HG03469 (cell line): ENCODE measurements around the gene PTCD2.

Source experiments
- ATAC-seq: cut with Tn5 transposase; IDR thresholded peaks from one replicate; pipeline ENCODE4 v1.9.1; 2021; ENCODE audit warnings: mild to moderate bottlenecking, moderate library complexity, moderate number of reproducible peaks; ENCODE audit not compliant: unreplicated experiment

PTCD2 gene, protein sequence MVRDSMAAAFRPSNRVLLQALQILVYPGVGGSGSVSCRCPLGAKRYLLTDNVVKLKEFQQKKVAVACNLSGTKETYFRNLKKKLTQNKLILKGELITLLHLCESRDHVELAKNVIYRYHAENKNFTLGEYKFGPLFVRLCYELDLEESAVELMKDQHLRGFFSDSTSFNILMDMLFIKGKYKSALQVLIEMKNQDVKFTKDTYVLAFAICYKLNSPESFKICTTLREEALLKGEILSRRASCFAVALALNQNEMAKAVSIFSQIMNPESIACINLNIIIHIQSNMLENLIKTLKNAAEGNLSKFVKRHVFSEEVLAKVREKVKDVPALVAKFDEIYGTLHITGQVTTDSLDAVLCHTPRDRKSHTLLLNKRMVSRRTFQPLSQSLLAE

DNA sequence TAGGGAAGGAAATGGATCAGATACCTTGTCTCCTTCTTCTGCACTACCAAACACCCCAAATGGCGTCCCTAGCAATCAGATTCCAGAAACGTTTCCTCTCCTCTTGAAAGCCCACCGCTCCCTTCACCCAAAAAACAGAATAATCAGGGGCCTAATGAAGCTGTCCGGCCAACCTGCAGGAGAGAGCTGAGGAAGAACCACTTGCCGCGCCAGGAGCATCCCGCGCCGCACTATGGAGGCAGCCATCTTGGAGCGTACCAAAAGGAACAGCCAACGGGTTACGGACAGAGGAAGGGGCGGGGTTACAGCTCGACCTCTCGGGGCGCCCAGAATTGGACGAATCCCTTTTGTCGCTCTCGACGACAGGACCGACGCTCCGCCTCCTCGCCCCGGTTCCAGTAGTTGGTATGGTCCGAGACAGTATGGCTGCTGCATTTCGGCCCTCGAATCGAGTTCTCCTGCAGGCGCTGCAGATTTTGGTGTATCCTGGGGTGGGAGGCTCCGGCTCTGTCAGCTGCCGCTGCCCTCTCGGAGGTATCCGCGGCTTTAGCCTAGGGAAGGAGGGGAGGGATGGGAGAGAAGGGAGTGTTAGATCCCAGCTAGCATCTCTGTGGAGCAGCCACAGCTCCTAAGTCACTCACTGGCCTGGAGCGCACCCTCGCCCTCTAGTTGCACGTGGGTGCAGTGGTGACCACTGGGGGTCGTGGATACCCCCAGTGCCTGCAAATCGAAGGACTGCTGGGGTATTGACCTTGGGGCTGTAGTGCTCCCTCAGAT is at the start of gene PTCD2, which contains the start of gene MRPS27:
Gene PTCD2 (plus strand): TSS at position 398 of the 777 bp plus-strand sequence. CDS start 10 bp downstream, at position 408.
Gene MRPS27 (minus strand): TSS at position 265 of the 777 bp plus-strand sequence. CDS start 19 bp downstream, at position 246.
- peak; percentile 92 for ATAC-seq

DNA sequence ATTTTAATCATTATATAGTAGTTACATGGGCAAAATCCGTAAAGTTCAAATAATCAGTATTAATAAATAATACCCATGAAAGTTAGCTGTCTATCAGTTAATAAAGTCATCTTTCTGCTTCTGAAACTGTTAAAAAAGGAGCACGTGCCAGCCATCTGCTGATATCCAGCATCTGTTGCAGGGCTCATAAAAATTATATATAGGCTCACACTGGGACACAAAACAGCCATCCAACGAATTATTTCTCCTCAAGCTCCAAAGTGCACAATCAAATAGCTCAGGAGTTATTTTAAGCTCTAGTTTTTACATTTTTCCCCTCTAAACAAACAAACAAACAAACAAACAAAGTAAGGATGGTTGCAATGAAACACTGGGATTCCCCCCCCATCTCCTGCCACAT is 48.5 kb upstream of the PTCD2 start:
- no peak for ATAC-seq

DNA sequence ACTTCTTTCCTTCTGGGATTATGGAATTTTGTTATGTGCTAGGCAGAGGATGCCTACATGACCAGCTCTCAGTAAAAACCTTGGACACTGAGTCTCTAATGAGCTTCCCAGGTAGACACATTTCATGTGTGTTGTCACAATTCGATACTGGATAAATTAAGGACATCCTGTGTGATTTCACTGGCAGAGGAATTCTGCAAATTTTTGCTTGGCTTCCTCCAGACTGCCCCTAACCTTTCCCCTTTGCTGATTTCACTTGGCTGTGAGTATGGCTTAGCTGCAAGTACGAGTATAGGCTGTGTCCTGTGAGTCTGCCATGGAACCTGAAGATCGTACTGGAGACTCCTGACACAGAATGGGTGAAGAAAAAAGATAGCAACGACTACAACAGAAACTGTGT is 47.8 kb upstream of the PTCD2 start:
- ATAC-seq = no peak

DNA sequence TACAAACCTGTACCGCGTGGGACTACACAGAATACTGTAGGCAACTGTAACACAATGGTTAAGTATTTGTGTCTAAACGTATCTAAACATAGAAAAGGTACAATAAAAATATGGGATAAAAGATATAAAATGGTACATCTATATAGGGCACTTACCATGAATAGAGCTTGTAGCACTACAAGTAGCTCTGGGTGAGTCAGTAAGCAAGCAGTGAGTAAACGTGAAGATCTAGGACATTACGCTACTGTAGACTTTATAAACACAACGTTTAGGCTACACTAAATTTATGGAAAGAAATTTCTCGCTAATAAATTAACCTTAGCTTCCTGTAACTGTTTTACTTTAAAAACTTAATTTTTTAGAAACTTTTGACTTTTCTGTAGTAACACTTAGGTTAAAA is 46.6 kb upstream of the PTCD2 start:
- ATAC-seq = no peak

DNA sequence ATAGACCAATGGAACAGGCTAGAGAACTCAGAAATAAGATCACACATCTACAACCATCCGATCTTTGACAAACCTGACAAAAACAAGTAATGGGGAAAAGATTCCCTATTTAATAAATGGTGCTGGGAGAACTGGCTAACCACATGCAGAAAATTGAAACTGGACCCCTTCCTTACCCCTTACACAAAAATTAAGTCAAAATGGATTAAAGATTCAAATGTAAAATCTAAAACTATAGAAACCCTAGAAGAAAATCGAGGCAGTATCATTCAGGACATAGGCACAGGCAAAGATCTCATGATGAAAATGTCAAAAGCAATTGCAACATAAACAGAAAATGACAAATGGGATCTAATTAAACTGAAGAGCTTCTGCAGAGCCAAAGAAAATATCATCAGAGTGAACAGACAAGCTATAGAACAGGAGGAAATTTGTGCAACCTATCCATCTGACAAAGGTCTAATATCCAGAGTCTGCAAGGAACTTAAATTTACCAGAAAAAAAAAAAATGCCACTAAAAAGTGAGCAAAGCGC is 43.9 kb upstream of the PTCD2 start:
- no peak for ATAC-seq

DNA sequence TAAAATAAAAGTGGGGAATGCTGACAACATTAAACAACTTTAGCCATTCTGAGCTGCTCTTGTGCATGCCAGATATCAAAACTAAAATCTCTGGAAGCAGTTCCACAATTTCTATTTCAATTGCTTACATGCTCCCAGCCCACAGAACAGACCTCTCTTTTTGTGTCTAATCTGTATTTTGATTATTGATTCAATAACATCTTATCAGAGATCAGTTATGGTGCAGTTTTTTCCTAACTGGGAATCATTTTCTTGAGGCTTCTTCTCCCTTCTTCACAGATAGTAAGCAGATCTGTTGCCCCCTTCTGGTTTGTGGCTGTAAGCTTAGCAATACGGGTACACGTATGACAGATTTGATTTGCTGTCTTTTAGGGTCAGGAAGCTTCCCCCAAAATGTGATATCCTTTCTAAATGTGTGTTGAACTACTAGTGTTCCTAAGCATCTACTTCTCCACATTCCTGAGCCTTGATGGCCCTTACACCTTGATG is 39.5 kb upstream of the PTCD2 start:
- ATAC-seq = no peak

DNA sequence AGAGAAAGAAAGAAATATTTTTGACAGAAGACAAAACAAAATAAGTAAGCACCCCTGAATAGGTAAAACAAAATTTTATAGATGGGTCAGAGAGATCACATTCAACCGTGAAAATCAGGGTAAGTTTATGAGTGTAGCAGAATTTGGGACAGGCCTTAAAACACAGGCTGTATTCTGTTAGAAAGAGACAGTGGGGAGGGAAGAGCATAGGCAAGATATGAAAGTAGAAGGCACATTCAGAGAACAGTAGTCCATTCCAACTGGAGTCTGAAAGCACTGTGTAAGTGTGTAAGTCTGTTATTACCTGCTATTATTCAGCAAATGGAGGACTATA is 38.8 kb upstream of the PTCD2 start:
- ATAC-seq = no peak

DNA sequence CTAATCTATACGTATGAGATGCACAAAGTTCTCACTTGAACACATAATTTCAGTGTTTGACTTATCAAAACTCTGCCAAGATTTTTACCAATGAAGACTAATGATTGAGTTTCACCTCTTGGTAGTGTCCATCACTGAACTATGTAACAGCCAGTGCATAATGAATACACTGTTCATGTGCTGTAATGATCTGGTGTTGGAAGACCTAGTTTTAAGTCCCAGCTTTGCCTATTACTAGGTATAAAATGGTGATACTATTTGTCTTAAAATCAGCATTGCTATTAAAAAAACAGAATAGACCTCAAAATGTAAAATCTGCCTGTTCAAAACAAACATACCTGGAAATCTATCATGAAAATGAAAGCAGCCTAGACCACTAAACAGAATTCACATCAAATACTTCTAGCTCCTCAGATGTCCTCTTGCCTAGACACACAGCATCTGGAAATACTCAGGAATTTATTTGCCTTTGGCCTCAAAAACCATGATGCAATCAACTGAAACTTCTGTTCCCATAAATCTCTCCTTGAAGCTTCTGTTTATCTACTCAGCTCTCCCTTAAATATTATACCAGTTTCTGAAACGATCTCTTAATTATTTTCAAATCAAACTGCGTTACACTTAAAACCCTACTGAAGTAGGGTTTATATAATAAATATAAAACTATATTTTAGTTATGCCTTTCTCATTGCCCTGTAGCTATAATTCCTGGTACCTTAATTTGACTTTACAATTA is 38.2 kb upstream of the PTCD2 start:
- ATAC-seq = no peak

DNA sequence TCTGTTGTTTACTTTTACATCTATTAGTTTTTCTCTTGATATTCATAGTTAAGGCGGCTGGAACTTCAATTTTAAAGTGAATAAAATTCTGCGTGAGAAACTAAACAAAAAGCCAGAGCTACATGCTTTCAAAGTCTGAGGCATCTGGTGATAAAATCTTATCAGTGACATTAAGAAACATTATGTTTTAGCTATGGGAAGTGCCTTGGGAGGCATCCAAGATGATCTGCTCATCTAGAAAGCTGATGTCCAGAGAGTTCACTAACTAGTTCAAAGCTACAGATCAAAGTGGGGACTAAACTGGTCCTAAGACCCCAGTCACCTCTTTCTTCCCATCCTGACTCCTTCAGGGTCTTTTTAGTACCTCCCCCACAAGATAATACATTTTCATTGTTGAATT is 37.3 kb upstream of the PTCD2 start:
- ATAC-seq = no peak

DNA sequence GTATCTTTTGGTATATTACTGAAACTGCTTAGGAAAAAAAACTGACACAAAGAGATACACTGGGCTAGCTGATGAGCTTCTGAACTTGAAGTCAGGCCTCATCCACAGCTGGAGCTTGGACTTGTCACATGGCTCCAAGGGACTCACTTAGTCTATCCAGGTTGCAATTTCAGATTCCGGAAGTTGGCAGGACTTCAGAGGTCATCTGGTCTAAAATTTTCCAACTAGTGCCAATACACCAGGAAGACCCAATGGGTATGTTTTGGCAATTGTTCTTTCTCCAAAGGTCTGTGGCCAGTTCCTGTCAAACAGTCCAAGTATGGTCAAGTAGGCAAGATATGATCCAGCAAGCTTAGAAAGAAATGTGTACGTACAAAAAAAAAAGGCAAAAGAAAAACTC is 36.8 kb upstream of the PTCD2 start:
- no peak for ATAC-seq

DNA sequence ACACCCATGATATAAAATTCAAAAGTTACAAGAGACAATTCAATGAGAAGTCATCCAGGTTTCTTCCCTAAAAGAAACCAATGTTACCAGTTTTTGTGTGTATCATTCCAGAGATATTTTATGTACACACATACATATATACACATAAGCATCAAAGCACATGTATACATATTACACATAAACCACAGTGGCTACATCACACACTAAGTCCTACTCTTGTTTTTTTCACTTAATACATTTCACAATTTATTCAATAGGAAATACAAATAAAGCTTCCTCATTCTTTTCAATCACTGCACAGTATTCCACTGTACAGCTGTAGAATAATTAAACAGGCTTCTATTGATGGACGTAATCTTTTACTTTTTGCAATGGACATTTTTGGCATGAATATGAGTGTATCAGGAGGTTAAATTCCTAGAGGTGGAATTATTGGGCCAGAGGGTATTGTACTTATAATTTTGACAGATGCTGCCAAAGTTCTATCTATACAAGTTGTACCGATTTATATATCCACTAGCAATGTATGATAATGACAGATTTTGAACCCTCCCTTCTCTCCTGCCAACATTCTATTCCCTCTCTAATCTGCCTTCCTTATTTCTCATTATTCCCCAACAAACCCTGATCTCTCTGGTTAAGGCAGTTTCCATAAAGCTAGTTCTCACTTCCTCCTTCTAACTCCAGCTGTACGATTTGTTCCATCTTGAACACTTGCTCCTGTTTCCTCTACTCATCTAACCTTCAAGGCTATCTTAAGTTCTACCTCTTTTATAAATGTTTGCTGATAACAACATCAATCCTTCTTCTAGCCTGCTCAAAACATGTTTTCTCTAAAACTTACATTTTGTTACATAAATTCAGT is 35.4 kb upstream of the PTCD2 start:
- ATAC-seq = no peak

DNA sequence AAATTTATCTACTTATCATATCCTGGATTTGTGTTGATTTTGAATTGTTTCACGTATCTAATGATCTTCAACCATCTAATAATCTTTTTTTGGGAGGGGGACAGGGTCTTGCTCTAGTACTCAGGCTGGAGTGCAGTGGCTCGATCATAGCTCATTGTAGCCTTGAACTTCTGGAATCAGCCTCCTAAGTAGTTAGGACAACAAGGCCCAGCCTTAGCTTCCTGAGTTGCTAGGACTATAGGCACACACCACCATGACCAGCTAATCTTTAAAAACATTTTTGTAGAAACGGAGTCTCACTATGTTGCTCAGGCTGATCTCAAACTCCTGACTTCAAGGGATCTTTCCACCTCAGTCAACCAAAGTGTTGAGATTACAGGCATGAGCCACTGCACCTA is 34.8 kb upstream of the PTCD2 start:
- no peak for ATAC-seq

DNA sequence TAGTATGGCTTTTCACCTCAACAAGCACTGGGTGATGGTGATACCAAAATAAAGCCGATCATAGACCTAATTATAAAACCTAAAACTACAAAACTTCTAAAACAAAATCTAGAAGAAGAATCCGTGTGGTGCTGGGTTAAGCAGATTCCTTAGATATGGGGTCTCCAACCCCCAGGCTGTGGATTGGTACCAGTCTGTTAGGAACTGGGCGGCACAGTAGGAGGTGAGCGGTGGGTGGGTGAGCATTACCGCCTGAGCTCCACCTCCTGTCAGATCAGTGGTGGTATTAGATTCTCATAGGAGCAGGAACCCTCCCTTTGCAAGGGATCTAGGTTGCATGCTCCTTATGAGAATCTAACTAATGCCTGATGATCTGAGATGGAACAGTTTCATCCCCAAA is 33.4 kb upstream of the PTCD2 start:
- no peak for ATAC-seq

DNA sequence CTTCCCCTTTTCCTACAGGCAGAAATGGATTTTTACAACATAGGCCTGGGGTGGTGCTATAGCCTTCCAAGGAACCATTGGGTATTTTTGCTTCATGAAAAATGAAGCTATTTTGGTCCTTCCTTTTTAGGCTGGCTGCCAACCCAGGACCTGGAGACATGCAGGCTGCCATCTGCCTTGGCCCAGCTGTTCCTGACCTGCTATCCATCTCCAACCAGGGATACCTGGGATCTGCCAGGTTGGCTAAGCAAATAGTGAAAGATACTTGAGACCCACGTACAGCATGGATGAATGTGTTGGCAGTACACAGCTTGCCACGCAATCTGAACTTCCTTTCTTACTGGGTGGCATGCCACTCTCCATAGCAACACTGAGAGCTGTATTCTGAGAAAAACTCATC is 31.2 kb upstream of the PTCD2 start:
- no peak for ATAC-seq

DNA sequence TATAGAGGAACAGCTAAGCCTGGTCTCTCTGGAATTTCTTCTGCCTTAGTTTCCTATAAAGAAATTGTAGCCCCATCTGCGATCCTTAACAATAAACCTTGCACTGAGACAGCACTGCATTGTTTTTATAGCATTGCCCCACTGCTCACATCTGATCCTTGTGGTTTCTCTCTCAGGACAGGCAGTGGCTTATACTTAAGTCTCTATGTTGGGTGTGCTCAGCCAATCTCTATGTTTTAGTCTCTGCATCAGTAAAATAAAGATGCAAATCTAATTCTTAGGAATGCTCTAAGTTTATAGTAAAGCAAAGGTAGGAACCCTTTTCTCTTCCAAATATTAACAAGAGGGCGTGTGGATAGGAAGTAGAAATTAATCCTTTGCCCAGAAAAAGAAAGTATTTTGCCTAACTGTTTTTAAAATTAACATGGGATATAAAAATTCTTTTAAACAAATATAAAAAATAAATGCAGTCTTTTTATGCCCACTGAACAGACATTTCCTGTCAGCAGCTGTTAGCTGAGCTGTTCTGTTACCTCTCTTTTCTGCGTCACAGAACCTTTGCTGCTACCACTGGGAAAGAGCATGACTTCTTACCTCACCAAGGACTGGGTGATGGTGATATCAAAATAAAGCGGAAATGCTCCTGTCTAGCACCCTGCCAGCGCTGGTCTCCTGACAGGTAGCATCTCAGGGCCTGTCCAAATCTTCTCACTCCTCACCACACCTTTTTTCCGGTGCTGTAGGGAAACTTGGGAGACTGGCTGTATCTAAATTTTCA is 29.6 kb upstream of the PTCD2 start:
- no peak for ATAC-seq

DNA sequence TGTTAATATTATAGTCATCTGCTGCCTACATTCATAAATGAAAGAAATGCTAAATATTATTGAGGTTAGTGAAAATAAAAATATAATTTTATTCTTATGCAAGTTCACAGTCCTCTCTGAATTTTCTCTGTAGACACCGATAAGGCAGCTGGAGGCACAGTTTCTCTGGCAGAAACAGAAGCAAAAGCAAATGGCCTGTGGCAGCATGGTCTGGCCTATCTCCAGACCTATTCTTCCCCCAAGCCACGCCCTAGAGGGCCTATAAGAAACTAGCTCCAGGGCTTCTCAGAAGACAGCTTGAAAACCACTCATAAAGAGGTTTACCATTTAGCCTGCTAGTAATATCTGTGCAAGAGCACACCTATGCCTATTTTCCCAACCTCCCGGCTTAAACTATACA is 28.6 kb upstream of the PTCD2 start:
- ATAC-seq = no peak

DNA sequence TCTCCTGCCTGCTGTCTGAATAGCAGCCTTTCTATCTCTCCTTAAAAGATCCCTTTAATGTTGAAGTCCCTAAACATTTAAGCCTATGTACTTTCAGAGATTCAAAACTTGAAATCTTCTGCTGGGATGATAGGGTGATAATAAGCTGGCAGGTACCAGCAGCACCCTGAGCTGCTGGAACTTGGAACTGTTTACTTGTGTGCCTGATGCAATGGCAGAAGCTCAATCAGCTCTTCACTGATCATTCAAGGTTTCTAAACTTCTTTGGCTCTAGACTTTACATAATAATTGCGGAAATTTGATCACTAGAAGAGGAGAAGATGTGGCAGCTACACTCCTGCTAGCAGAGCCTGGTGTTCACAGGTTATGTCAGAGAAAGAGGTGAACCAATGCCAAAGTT is 27.8 kb upstream of the PTCD2 start:
- no peak for ATAC-seq

DNA sequence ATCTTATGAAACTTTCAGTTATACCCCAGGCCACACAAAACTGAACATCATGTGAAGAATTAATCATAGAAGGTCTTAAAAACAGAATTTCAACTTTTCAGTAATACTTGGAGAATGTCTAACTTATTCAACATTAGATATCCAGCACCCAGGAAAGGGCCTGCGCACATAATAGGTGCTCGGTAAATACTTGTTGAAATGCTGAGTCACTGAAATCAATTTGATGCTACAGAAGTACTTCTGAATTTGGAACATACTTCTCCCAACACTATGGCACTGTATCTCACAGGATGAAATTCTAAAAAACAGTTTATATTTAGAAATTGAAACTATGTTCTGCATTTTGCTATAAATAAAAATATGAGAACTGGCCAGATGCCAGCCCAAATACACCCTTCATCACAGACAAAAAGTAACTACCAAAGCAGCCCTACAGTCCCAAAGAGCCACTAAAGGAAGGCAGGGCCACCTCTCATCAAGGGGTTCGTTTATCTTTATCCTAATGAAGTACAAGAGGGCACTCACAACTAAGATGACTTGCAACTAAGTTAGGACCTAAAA is 26.6 kb upstream of the PTCD2 start:
- ATAC-seq = no peak

DNA sequence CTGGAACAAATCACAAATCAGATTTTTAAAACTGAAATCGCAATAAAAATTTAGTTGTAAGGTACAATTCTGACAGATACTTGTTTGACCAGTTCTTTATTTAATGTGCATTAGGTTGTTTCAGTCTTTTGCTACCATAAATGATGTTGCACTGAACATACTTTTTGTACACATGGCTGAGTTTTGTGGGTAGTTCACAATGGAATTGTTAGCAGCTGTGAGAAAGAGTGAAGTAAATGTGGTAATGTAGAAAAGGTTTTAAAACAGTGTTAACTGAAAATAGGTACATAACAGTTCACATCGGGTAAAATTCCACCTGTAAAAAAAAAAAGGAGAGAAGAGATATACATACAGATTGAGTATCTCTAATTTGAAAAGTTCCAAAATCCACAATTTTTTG is 25.7 kb upstream of the PTCD2 start:
- ATAC-seq = no peak
